GM19455 (cell line): ENCODE data around the gene DISC1.
"Not testable (repeated sequence)": the region's sequence is repeated elsewhere in the genome, so short reads cannot be mapped to it uniquely, and the experiment has no call there.

Experiments used
- ATAC-seq: cut with Tn5 transposase; IDR thresholded peaks from one replicate; pipeline ENCODE4 v1.9.1; 2021; ENCODE audit not compliant: unreplicated experiment

DISC1 gene

DNA sequence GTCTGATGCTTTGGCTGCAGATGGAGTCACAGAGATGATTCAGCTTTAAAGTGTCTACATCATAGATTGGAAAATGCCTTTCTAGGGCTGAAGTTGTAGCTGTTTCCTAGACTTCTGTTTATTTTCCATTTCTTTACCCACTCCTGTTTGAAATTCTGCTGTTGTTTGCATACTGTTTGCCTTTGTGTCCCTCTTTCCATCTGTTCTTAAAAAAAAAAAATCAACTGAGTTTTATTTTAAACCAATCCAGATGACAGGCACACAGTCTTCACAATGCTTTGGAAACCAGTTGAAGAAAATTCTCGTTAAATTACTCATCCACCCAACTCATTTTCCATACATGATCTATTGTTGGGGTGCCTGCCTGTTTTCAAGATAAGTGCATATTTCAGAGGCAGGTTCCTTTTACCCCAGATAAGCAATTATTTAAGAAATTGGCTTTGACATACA, 245.9 kb downstream of the DISC1 start:
- no peak for ATAC-seq

GRCh38 chr1:231878737-231879136, 252.1 kb downstream of the DISC1 start:
- no peak for ATAC-seq

GRCh38 chr1:231879296-231879695, 252.7 kb downstream of the DISC1 start:
- no peak for ATAC-seq

GRCh38 chr1:231882333-231882732, 255.7 kb downstream of the DISC1 start:
- no peak for ATAC-seq

DNA sequence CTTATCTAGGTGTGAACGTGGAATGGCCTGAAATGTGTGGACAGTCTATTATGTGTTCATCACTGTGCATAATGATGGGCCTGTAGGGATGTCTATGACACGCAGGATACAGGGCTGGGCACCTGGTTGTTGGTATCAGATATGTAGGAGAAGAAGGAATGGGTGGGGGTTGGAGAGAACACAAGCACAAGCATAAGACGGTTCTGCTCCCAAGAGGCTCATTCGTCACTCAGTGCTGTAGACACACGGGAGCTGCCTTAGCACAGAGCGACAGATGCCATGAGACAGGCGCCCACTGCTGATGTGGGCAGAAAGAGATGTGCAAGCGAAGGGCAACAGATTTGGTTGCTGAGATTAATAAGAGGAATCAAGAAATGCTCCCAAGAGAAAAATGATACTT, 256.2 kb downstream of the DISC1 start:
- ATAC-seq, result no peak

- no peak for ATAC-seq
Observed at GRCh38 chr1:231883382-231883781, 256.8 kb downstream of the DISC1 start.

DNA sequence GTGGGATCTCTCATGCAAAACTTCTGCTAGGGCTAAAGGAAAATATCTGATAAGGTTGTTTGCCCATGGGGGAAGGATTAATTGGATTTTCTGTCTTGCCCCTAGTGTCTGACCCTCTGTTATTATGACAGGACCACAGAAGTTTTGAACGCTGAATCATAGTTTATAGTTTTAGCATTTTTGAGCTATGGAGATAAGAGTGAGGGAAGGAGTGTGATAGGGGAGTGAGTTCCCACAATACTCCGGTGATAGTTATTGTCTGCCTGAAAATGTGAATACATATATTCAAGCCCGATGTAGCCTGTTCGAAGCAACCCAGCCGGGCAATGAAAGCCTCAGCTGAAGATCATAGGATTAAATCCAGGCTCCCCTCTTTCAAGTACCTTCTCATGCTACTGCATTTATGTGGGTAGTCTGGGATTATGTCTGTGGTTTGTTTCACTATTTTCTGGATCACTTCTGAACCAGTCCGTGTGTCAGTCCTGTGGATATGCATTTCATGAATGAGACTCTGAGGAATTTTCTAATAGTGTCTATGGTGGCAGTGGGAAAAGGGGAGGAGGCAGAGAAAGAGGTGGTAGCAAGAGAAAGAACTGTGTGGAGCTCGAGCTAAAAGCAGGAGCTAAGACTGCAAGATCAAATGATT, 258.7 kb downstream of the DISC1 start:
- no peak for ATAC-seq

DNA sequence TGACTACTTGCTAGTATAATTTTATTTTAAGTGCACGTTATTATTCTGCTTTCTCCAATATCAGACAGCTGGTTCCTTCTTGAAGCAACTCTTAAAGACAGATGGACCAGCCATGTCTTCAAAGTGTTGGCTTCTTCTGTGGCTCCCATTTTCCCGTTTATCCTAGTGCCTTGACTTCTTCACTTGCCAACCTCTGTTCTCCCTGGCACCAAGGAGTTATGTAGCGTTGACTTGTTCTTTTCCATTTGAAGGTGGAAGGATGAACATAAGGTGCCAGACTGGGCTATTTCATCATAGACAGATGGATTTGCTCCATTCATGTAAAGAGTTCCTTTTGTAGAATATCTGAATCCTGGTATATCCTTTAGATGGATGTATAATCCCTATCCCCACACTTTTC, 260.6 kb downstream of the DISC1 start:
- ATAC-seq, result no peak

DNA sequence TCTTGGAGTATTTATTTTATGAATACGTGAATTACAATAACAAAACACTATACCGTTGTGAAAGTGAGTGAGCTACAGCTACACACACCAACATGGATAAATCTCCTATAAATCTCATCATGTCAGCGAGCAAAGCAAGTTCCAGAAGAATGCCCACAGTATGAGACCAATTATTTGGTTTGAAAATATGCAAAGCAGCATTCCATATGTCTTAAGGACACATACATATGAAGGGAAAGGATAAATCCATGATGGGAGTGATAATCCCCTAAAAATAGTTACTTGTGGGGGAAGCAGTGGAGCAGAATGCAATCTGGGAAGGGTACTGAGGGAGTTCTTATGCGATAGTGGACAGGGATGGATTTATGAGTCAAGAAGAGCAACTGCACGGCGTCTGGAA, 261.3 kb downstream of the DISC1 start:
- no peak for ATAC-seq

DNA sequence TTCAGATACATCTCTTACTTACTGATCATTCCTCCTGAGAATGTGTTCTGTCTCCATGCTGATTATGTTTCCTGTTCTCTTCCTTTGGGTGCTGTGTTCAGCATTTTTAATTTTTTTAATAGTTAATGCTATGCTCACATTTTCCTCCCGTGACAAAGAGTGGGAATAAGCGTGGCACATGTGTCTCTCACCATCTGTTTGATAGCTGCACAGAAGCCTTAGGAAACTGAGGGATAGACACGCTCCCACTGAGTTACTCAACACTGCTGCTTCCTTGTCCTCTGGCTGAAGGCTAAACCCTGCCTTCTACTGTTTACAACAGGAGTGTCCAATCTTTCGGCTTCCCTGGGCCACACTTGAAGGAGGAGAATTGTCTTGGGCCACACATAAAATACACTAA, 264.2 kb downstream of the DISC1 start:
- ATAC-seq, result no peak

- no peak for ATAC-seq
Observed at GRCh38 chr1:231893400-231894102, 267.0 kb downstream of the DISC1 start.

DNA sequence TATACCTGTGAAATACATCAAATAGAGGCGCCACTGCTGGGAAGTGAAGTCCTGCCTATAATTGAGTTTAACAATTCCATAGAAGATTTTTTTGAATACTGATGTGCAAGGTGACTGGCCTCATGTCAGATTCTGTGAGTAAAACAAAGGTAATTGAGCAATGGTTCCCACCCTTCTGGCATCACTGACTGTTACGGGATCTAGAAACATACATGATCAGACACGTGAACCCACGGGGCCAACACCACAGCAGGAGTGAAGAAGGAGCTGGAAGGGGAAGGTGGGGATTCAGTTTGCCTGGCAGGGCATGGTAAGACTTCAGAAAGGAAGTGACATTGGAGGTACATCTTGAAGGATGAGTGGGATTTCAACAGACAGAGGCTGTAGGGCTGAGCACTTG, 270.2 kb downstream of the DISC1 start:
- no peak for ATAC-seq

DNA sequence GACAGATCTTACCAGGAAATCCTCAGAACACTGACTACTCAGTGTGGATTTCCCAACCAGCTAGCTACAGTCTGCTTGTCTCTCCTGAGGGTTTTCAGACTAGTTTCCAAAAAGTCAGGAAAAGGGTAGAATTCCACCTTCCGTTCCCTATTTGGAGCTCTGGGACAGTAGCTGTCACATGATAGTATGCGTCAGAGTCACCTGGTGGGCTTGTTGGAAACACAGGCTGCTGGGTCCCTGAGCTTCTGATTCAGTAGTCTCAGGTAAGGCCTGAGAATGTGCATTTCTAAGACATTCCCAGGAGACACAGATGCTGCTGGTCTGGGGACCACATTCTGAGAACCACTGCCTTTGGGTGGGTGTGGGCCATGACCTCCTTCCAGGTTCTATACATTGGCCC, 272.5 kb downstream of the DISC1 start:
- no peak for ATAC-seq

- no peak for ATAC-seq
Observed at GRCh38 chr1:231899713-231900435, 273.3 kb downstream of the DISC1 start.

GRCh38 chr1:231903586-231904081, 277.0 kb downstream of the DISC1 start:
- no peak for ATAC-seq

GRCh38 chr1:231907310-231907709, 280.7 kb downstream of the DISC1 start:
- not testable (repeated sequence) for ATAC-seq

DNA sequence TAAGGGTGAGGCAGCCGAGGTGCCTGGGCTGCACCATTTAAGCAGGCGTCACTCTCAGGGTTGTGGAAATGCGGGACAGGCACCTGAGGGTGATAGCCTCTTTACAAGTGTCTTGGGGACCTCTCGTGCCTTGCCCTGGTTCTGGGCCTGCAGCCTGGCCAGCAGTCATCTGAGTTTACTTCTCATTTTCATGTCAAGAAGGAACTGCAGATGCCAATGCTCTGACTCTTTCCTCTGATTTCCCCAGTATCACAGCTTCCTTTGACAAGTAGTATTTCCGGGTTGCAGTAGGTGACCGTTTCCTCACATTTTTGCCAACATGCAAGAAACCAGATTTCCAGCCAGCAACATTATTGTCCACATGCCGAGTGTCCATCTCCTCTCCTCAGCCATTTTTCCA, 286.9 kb downstream of the DISC1 start:
- ATAC-seq, result no peak

- ATAC-seq, result no peak
Observed at GRCh38 chr1:231918239-231919015, 291.8 kb downstream of the DISC1 start.

- no peak for ATAC-seq
Observed at GRCh38 chr1:231919239-231919885, 292.8 kb downstream of the DISC1 start.

GRCh38 chr1:231919886-231920285, 293.3 kb downstream of the DISC1 start:
- ATAC-seq, result no peak
